Measurements from ENCODE around the gene ZBTB22. TPM values are rescaled to one million over a fixed set of nuclear protein-coding genes. Genes with fewer than 3 reads are reported as not detected.

The ZBTB22 gene
- total RNA-seq, 4 donors from 2014 or later, result 3.8 to 31.3 (median 16.0) TPM

DNA sequence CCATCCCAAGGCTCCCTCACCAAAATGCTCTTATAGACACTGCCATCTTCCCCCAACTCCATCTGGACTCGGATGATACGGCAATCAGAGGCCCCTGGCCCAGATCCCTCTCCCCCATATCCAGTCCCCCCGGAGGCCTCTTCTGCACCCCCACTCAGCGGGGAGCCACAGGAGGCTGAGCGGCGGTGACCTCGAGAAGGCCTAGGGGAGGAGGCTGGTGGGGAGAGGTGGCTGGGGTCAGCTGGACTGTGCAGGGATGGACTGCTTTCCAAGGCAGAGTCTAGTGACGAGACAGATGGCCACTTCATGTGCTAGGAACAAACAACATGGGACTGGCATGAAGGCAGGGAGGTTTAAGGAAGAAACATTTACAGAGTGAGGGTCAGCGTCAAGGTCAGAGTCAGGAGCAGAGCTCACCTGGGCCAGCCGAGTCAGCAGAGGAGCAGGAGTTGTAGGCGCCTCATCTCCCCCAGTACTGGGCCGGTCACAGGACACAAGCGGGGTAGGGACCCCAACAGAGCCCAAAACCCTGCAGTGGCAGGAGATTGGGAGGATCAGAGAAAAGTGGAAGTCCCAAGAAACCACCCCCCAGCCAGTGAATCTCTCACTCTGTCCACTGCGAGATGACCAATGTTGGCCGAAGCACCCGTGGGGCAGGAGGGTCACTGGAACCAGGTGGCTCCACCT, 24.4 kb downstream of the ZBTB22 start:
- Histone ChIP-seq H3K9me3 (no peaks in the 10 kb centered on the region), H3K27ac (no peak overlapping the region), H3K4me1 (peaks cover 9 to 23% of the 10 kb centered on the region in 2 donors), H3K27me3 (no peaks in the 10 kb centered on the region), H3K36me3 (no peaks in the 10 kb centered on the region), H3K4me3 (no peak overlapping the region)
- DNase-seq, result no peak
- intact Hi-C loops (cut with DNase I; ENCODE audit: low total_unique reads), result loop anchor here (10.0 kb wide), 2 partner anchors 88 to 132 kb away; partner anchors contain the start of genes HSD17B8, RING1, RXRB and SLC39A7
- TF ChIP-seq, protein P1, sequence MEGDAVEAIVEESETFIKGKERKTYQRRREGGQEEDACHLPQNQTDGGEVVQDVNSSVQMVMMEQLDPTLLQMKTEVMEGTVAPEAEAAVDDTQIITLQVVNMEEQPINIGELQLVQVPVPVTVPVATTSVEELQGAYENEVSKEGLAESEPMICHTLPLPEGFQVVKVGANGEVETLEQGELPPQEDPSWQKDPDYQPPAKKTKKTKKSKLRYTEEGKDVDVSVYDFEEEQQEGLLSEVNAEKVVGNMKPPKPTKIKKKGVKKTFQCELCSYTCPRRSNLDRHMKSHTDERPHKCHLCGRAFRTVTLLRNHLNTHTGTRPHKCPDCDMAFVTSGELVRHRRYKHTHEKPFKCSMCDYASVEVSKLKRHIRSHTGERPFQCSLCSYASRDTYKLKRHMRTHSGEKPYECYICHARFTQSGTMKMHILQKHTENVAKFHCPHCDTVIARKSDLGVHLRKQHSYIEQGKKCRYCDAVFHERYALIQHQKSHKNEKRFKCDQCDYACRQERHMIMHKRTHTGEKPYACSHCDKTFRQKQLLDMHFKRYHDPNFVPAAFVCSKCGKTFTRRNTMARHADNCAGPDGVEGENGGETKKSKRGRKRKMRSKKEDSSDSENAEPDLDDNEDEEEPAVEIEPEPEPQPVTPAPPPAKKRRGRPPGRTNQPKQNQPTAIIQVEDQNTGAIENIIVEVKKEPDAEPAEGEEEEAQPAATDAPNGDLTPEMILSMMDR (IDR thresholded peaks at IDR 0.05), result no peak
- TF ChIP-seq POLR2A (IDR thresholded peaks at IDR 0.05), result no peak

- no peak for DNase-seq
- Histone ChIP-seq H3K9me3 (no peaks in the 10 kb centered on the region), H3K4me1 (peaks cover 9 to 20% of the 10 kb centered on the region in 2 donors), H3K4me3 (peak overlapping the region in 1 of 2 donors; percentile 80), H3K27ac (no peak overlapping the region), H3K36me3 (no peaks in the 10 kb centered on the region), H3K27me3 (no peaks in the 10 kb centered on the region)
- intact Hi-C loops (cut with DNase I; ENCODE audit: low total_unique reads), result loop anchor here (10.0 kb wide), 2 partner anchors 86 to 134 kb away; partner anchors contain the start of genes HSD17B8, RING1, RXRB and SLC39A7
- TF ChIP-seq POLR2A (IDR thresholded peaks at IDR 0.05), result no peak
- TF ChIP-seq, protein P1 (IDR thresholded peaks at IDR 0.05), result no peak
Observed at GRCh38 chr6:33290459-33290858, 27.1 kb downstream of the ZBTB22 start.

GRCh38 chr6:33289784-33290315, 27.7 kb downstream of the ZBTB22 start:
- Histone ChIP-seq H3K36me3 (no peaks in the 10 kb centered on the region), H3K9me3 (no peaks in the 10 kb centered on the region), H3K27ac (peak overlapping the region; percentile 81 to 87), H3K27me3 (no peaks in the 10 kb centered on the region), H3K4me3 (peak overlapping the region; percentile 80 to 92), H3K4me1 (peaks cover 9 to 20% of the 10 kb centered on the region in 2 donors)
- DNase-seq, result no peak
- intact Hi-C loops (cut with DNase I; ENCODE audit: low total_unique reads), result loop anchor here (10.0 kb wide), 2 partner anchors 85 to 135 kb away; partner anchors contain the start of genes HSD17B8, RING1, RXRB and SLC39A7
- TF ChIP-seq, protein P1 (IDR thresholded peaks at IDR 0.05), result no peak
- TF ChIP-seq POLR2A (IDR thresholded peaks at IDR 0.05), result no peak

- TF ChIP-seq, protein P1 (IDR thresholded peaks at IDR 0.05), result peak in 1 of 4 experiments; percentile 5
- TF ChIP-seq POLR2A (IDR thresholded peaks at IDR 0.05), result peak in 1 of 2 donors; percentile 34
- Histone ChIP-seq H3K27me3 (no peaks in the 10 kb centered on the region), H3K36me3 (no peaks in the 10 kb centered on the region), H3K4me1 (peaks cover 9 to 20% of the 10 kb centered on the region in 2 donors), H3K27ac (peak within 1 kb of the TSS; percentile 81 to 87), H3K4me3 (peak within 1 kb of the TSS; percentile 80 to 92), H3K9me3 (no peaks in the 10 kb centered on the region)
- intact Hi-C loops (cut with DNase I; ENCODE audit: low total_unique reads), result no loop called here
- peak; percentile 79 to 84 for DNase-seq
Observed at GRCh38 chr6:33288921-33289783, 28.4 kb downstream of the ZBTB22 start, which contains the start of the genes PFDN6 and WDR46. PFDN6 (plus strand) TSS chr6:33289601; CDS start chr6:33289857, 256 bp downstream. WDR46 (minus strand) TSS chr6:33289239; CDS start chr6:33289170, 69 bp downstream.
